Left lobe of liver (tissue), 2 donors: ENCODE measurements around the gene KRTAP9-3. TPM values are rescaled to one million over a fixed set of nuclear protein-coding genes. Genes with fewer than 3 reads are reported as not detected.
"Not testable (repeated sequence)": the region's sequence is repeated elsewhere in the genome, so short reads cannot be mapped to it uniquely, and the experiment has no call there.

Experiments used
- ATAC-seq: fragments of 200-7000 bp; cut with Tn5 transposase; one replicate; pipeline ENCODE4 v1.9.1; 2020; ENCODE audit warnings: mild to moderate bottlenecking, moderate library complexity
- DNase-seq: peaks from one replicate; pipeline ENCODE4 v3.0.0-alpha.2; 2020; ENCODE audit warnings: low spot score
- total RNA-seq: library from RNA; stranded (reverse); gene quantifications from one replicate; pipeline ENCODE4 v1.2.1, GENCODE V29; 2021
- donor health status: DM: no; HTN: no; CAD: no; lungs with moderate emphysema.
- donor health status: DM: no; HTN: yes; CAD: no.

Gene KRTAP9-3
- not detected for total RNA-seq

GRCh38 chr17:41232399-41233105, at the start of gene KRTAP9-3:
Gene KRTAP9-3, plus strand, starts transcription at chr17:41232449. Its CDS starts 53 bp downstream, at chr17:41232502.
- not testable (repeated sequence) for DNase-seq

GRCh38 chr17:41184480-41184961, 47.7 kb upstream of the KRTAP9-3 start, which contains the start of gene KRTAP4-1:
Gene KRTAP4-1, minus strand, starts transcription at chr17:41184911. Its CDS starts 57 bp downstream, at chr17:41184854.
- DNase-seq (no peak), ATAC-seq (no peak)

More at GRCh38 chr17:41232399-41233105, at the start of gene KRTAP9-3:
- not testable (repeated sequence) for ATAC-seq

- no peak for ATAC-seq
- no peak for DNase-seq
These were observed 47.2 kb upstream of the KRTAP9-3 start for GRCh38 chr17:41185001-41185400.

- no peak for ATAC-seq
- DNase-seq = no peak
These were observed 45.4 kb upstream of the KRTAP9-3 start for GRCh38 chr17:41186872-41187271.

GRCh38 chr17:41189837-41190318, 42.4 kb upstream of the KRTAP9-3 start, which contains the start of gene KRTAP9-1:
Gene KRTAP9-1, plus strand, starts transcription at chr17:41189887. Its CDS starts 0 bp downstream, at chr17:41189887.
- not testable (repeated sequence) for ATAC-seq, DNase-seq

GRCh38 chr17:41190328-41190727, 41.9 kb upstream of the KRTAP9-3 start:
- ATAC-seq = no peak
- DNase-seq = no peak

- DNase-seq (no peak), ATAC-seq (no peak)
These were observed 36.2 kb upstream of the KRTAP9-3 start for GRCh38 chr17:41196068-41196467.

GRCh38 chr17:41199421-41200078, 32.7 kb upstream of the KRTAP9-3 start:
- ATAC-seq (no peak), DNase-seq (no peak)

GRCh38 chr17:41211845-41212466, 20.3 kb upstream of the KRTAP9-3 start:
- DNase-seq = no peak
- ATAC-seq = no peak

- DNase-seq = no peak
- ATAC-seq = no peak
These were observed 19.6 kb upstream of the KRTAP9-3 start for GRCh38 chr17:41212524-41213169.

GRCh38 chr17:41215681-41216080, 16.6 kb upstream of the KRTAP9-3 start:
- DNase-seq (no peak), ATAC-seq (no peak)

- ATAC-seq = no peak
- DNase-seq = no peak
These were observed 8.4 kb upstream of the KRTAP9-3 start for GRCh38 chr17:41223821-41224220.

- ATAC-seq = no peak
- no peak for DNase-seq
These were observed 6.2 kb upstream of the KRTAP9-3 start for GRCh38 chr17:41226051-41226450.

GRCh38 chr17:41226598-41227095, 5.6 kb upstream of the KRTAP9-3 start, which contains the start of gene KRTAP9-2:
Gene KRTAP9-2, plus strand, starts transcription at chr17:41226648. Its CDS starts 7 bp downstream, at chr17:41226655.
- ATAC-seq, DNase-seq: not testable (repeated sequence)

GRCh38 chr17:41230094-41230493, 2.2 kb upstream of the KRTAP9-3 start:
- ATAC-seq (no peak), DNase-seq (no peak)

GRCh38 chr17:41231731-41232130, 518 bp upstream of the KRTAP9-3 start:
- DNase-seq = no peak

GRCh38 chr17:41237116-41237515, 4.9 kb downstream of the KRTAP9-3 start:
- ATAC-seq = not testable (repeated sequence)

More at GRCh38 chr17:41231731-41232130, 518 bp upstream of the KRTAP9-3 start:
- ATAC-seq = no peak

GRCh38 chr17:41237949-41238437, 5.7 kb downstream of the KRTAP9-3 start, which contains the start of gene KRTAP9-8:
Gene KRTAP9-8, plus strand, starts transcription at chr17:41237999. Its CDS starts 53 bp downstream, at chr17:41238052.
- DNase-seq, ATAC-seq: not testable (repeated sequence)

More at GRCh38 chr17:41237116-41237515, 4.9 kb downstream of the KRTAP9-3 start:
- not testable (repeated sequence) for DNase-seq

GRCh38 chr17:41246995-41247787, 14.9 kb downstream of the KRTAP9-3 start:
- not testable (repeated sequence) for ATAC-seq

More at GRCh38 chr17:41246995-41247787, 14.9 kb downstream of the KRTAP9-3 start:
- DNase-seq = not testable (repeated sequence)
